Upper lobe of right lung (tissue), 1 donor: ENCODE results near the gene LINS1. TPM values are rescaled to one million over a fixed set of nuclear protein-coding genes. Genes with fewer than 3 reads are reported as not detected.

Source experiments
- ATAC-seq: fragments of 200-7000 bp; cut with Tn5 transposase; one replicate; pipeline ENCODE4 v1.9.1; 2020; ENCODE audit warnings: mild to moderate bottlenecking, moderate library complexity
- DNase-seq: peaks from one replicate; pipeline ENCODE4 v3.0.0-alpha.2; 2020
- H3K27ac ChIP-seq: fragments of 200-600 bp; one replicate; pipeline ENCODE4 v1.8.0; 2022
- H3K27me3 ChIP-seq: fragments of 200-600 bp; one replicate; pipeline ENCODE4 v1.8.0; 2022; ENCODE audit warnings: mild to moderate bottlenecking
- H3K36me3 ChIP-seq: fragments of 200-600 bp; one replicate; pipeline ENCODE4 v1.8.0; 2022
- H3K4me1 ChIP-seq: fragments of 200-600 bp; one replicate; pipeline ENCODE4 v1.8.0; 2022
- H3K4me3 ChIP-seq: fragments of 200-600 bp; one replicate; pipeline ENCODE4 v1.8.0; 2022; ENCODE audit warnings: mild to moderate bottlenecking
- H3K9me3 ChIP-seq: fragments of 200-600 bp; one replicate; pipeline ENCODE4 v1.8.0; 2022
- intact Hi-C: fragments of 100-400 bp; cut with DNase I; formaldehyde crosslinking; loops from one replicate; pipeline ENCODE4 v1.11.0; 2022
- total RNA-seq: library from RNA; stranded (reverse); fragmentation: NEBNext Ultra II Directional; extraction: Animal tissue kit (Norgen Biotek cat#: 25700); gene quantifications from one replicate; pipeline ENCODE4 v1.2.1, GENCODE V29; 2021
- TF ChIP-seq, protein P1 (sequence below): fragments of 200-600 bp; IDR thresholded peaks from one replicate; pipeline ENCODE4 v1.8.0; 2022; ENCODE audit warnings: antibody characterized with exemption
- donor health status: DM: no; HTN: yes; CAD: no; lungs with severe emphysema.

Gene LINS1
- total RNA-seq, 1 donor from 2014 or later, result 18.6 TPM

DNA sequence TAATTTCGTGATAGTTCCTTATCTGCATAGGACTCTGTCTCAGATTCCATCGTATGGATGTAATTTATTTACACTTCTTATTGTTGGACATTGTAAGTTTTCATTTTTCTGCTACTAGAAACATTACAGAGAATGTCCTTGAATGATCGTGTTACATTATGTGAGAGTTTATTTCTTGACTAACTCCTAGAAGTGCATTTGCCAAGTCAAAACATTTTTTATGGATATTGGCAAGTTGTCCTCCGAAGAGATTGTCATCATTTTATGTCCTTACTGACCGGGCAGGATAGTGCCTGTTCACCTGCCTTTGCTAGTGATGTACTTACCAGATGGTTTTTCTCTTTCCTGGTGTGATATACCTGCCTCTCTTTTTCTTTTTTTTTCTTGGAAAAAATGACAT lies 13.8 kb upstream of the LINS1 start:
- no peaks in the 10 kb centered on the region for H3K27me3 ChIP-seq
- H3K36me3 ChIP-seq, result peaks cover 52% of the 10 kb centered on the region
- TF ChIP-seq, protein P1, sequence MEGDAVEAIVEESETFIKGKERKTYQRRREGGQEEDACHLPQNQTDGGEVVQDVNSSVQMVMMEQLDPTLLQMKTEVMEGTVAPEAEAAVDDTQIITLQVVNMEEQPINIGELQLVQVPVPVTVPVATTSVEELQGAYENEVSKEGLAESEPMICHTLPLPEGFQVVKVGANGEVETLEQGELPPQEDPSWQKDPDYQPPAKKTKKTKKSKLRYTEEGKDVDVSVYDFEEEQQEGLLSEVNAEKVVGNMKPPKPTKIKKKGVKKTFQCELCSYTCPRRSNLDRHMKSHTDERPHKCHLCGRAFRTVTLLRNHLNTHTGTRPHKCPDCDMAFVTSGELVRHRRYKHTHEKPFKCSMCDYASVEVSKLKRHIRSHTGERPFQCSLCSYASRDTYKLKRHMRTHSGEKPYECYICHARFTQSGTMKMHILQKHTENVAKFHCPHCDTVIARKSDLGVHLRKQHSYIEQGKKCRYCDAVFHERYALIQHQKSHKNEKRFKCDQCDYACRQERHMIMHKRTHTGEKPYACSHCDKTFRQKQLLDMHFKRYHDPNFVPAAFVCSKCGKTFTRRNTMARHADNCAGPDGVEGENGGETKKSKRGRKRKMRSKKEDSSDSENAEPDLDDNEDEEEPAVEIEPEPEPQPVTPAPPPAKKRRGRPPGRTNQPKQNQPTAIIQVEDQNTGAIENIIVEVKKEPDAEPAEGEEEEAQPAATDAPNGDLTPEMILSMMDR, result no peak

DNA sequence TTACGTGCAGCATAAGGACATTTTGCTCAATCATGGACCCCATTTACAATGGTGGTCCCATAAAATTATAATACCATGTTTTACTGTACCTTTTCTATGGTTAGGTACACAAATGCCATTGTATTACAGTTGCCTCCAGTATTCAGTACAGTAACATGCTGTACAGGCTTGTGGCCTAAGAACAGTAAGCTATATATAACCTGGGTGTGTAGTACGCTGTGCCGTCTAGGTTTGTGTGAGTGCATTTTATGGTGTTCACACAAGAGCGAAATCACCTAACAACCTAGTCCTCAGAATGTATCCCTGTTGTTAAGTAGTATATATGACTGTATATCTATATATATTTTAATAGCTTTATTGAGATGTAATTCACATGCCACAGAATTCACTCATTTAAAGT lies 12.9 kb upstream of the LINS1 start:
- H3K27me3 ChIP-seq, result no peaks in the 10 kb centered on the region
- H3K36me3 ChIP-seq, result peaks cover 59% of the 10 kb centered on the region
- no peak overlapping the region for H3K4me3 ChIP-seq
- H3K27ac ChIP-seq, result no peak overlapping the region
- no peaks in the 10 kb centered on the region for H3K4me1 ChIP-seq
- ATAC-seq (no peak), DNase-seq (no peak)
- TF ChIP-seq, protein P1, result no peak
- no peaks in the 10 kb centered on the region for H3K9me3 ChIP-seq
- intact Hi-C loops, result no loop called here

More for the DNA sequence above, 13.8 kb upstream of the LINS1 start:
- Histone ChIP-seq H3K9me3 (no peaks in the 10 kb centered on the region), H3K4me1 (no peaks in the 10 kb centered on the region), H3K4me3 (no peak overlapping the region), H3K27ac (no peak overlapping the region)
- intact Hi-C loops, result no loop called here
- ATAC-seq (no peak), DNase-seq (no peak)

DNA sequence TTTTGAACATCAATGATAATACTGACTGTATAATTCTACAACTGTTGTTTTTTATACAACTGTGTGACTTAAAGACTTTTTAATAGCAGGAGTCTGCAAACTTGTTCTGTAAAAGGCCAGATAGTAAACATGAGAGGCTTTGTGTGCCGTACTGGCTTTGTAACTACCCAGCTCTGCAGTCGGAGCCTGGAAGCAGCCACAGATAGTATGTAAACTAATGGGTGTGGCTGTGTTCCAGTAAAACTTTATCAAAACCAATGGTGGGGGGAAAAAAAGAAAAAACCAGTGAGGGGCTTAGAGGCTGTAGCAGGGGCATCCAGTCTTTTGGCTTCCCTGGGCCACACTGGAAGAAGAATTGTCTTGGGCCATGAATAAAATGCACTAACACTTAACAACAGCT lies 12.4 kb upstream of the LINS1 start:
- no peak for DNase-seq
- Histone ChIP-seq H3K27me3 (no peaks in the 10 kb centered on the region), H3K27ac (no peak overlapping the region), H3K4me3 (no peak overlapping the region), H3K9me3 (no peaks in the 10 kb centered on the region), H3K4me1 (no peaks in the 10 kb centered on the region), H3K36me3 (peaks cover 64% of the 10 kb centered on the region)
- intact Hi-C loops, result no loop called here
- no peak for ATAC-seq
- TF ChIP-seq, protein P1, result no peak

DNA sequence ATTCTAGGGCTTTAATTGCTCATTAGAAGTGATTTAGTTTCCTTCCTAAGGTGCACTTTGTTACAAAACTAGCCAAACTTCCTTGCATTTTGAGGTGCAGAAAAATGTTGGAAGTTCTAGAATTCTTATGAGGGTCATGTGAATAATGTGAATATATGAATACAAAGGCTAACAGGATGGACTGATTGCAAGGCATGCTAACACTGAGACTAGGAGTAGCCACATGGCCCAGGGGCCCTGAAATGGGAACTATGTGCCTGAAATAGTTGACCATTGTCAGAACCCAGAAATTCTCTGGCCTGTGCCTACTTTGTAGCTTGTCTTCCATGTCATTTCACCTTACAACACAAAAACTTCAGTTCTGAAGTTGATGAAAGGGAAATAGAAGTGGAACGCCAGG lies 11.2 kb upstream of the LINS1 start:
- DNase-seq, result no peak
- intact Hi-C loops, result no loop called here
- Histone ChIP-seq H3K4me1 (no peaks in the 10 kb centered on the region), H3K27ac (no peak overlapping the region), H3K9me3 (no peaks in the 10 kb centered on the region), H3K27me3 (no peaks in the 10 kb centered on the region), H3K36me3 (peaks cover 69% of the 10 kb centered on the region), H3K4me3 (no peak overlapping the region)
- TF ChIP-seq, protein P1, result no peak
- ATAC-seq, result no peak

DNA sequence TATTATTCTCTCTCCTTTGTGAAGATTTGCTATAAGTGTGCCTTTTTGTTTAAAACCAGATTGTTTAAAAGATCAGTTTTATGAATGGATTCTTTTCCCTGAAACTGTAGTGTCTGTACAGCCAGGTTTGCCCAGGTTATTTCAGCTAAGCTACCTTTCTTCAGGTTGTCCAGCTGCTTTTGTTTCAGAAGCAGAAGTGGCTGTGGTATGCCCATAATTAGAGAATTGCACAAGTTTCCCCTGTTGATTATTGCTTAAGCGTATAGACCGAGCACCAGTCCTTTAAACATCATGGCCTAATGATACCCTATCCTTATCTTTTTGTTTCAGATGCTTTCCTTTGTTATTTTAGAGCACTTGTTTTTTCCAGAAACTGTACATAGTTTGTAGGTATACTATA lies 10.6 kb upstream of the LINS1 start:
- DNase-seq, result no peak
- no peaks in the 10 kb centered on the region for H3K27me3 ChIP-seq
- ATAC-seq, result peak; percentile 36
- peaks cover 71% of the 10 kb centered on the region for H3K36me3 ChIP-seq
- intact Hi-C loops, result no loop called here
- no peak overlapping the region for H3K4me3 ChIP-seq
- H3K4me1 ChIP-seq, result no peaks in the 10 kb centered on the region
- no peak overlapping the region for H3K27ac ChIP-seq
- TF ChIP-seq, protein P1, result no peak
- H3K9me3 ChIP-seq, result no peaks in the 10 kb centered on the region

DNA sequence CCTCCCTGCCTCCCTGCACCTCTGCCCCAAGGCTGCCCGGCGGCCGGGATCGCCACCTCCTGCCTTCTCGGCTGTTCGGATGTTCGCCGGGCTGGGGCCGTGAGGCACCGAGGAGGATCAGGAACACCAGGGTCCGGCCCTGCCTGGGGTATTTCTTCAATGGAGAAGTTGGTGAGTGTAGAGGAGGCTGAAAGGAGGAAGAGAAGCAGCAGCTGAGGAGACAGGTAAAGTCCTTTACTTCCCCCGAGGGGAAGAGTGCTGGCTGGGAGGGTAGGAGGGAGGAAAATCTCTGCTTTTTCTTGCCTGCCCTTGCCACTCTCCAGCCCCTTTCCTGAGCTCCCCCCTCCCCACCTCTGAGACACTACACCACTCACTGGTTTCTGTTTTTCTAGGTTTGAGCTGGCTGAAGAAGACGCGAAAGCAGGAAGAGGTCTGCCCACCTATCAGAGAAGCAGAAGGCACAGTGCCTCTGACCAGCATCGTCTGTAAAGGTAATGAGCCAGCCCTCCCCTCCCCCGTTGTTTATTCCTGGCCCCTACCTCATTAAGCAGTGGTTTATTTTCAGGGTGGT lies 924 bp upstream of the LINS1 start:
- intact Hi-C loops, result no loop called here
- TF ChIP-seq, protein P1, result no peak
- Histone ChIP-seq H3K4me3 (peak overlapping the region; percentile 88), H3K27ac (peak overlapping the region; percentile 73), H3K36me3 (peaks cover 17% of the 10 kb centered on the region), H3K9me3 (no peaks in the 10 kb centered on the region), H3K27me3 (no peaks in the 10 kb centered on the region), H3K4me1 (peaks cover 29% of the 10 kb centered on the region)
- DNase-seq, result no peak
- no peak for ATAC-seq
